ENCODE data around the gene RIMS4. TPM values are rescaled to one million over a fixed set of nuclear protein-coding genes. Genes with fewer than 3 reads are reported as not detected.
A peak's percentile ranks its signal among the peaks of the same experiment; 100 is the strongest.

The RIMS4 gene
- total and polyA plus RNA-seq, 2 of the 8 experiments (the other 6 are each of a cell fraction or from before 2014, with no cell fraction given) = 13.3 to 44.2 TPM

DNA sequence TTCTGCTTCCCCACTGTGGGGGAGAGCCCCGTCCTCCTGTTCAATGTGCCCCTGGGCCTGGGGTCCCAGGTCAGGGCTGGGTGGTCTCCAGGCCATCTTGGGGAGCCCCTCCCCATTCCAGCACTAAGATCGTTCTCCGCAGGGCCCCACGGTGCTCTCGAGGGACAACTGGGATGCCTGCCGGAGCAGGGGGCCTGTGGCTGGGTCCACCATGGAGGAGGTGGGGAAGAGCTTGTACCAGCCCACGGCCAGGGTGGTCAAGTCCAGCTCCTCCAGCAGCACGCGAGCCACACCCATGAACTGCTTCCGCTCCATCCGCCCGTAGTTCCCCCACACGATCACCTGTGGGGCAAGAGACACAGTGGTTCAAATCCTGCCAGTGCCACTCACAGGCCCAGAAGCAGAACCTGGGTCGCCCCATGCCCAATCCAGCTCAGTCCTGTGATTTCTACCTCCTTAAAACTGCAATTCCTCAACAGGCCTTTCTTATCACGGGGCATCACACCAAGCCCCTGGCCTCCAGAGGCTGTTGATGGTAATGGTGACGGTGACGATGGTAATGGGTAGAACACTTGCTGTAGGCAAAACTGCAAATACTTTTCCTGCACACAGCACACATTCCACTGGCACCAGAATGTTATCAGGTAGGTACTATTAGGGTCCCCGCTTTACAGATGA, 54.2 kb downstream of the RIMS4 start:
- WGBS, 2 experiments (ENCODE audit: extremely low coverage in 1 of 2, insufficient coverage in 1 of 2, insufficient read length in 1 of 2, insufficient replicate concordance in 2 of 2, low coverage in 1 of 2, low lambda C conversion rate in 2 of 2, missing lambda C conversion rate in 1 of 2) = 92% methylated on average over 17 of the region's 18 CpGs; no CpG with 5 or more reads in 1 of the 2 experiments
- FAIRE-seq (no peak), DNase-seq (ENCODE audit: low read depth in 1 of 2, low spot score in 2 of 2) (no peak)
- H3K9me3 ChIP-seq (ENCODE audit: insufficient read depth in 2 of 2, low read depth in 1 of 2, low read length in 1 of 2) = no peaks in the 10 kb centered on the region
- no peak overlapping the region for H2BK15ac ChIP-seq (ENCODE audit: low read length)
- no peak overlapping the region for H2BK120ac ChIP-seq (replicated peaks; ENCODE audit: low read depth, low read length)
- H2AFZ ChIP-seq (ENCODE audit: low read length) = no peak overlapping the region
- H3K4me1 ChIP-seq (replicated peaks in 1 of 4; ENCODE audit: control insufficient read depth in 3 of 4, insufficient read depth in 4 of 4, low read length in 3 of 4) = peaks cover 0 to 10% (median under 1%) of the 10 kb centered on the region in 4 experiments; a peak in 1 of 7 replicates
- H3K18ac ChIP-seq (ENCODE audit: extremely low read depth, low read length) = no peak overlapping the region
- H2BK12ac ChIP-seq (ENCODE audit: low read depth, low read length) = no peak overlapping the region
- no peaks in the 10 kb centered on the region for H3K27me3 ChIP-seq (replicated peaks in 1 of 4; ENCODE audit: control insufficient read depth in 3 of 4, extremely low read depth in 1 of 4, insufficient read depth in 3 of 4, low read length in 3 of 4)
- H4K8ac ChIP-seq (ENCODE audit: extremely low read depth, insufficient read depth, low read length) = no peak overlapping the region
- no peak overlapping the region for H4K5ac ChIP-seq (ENCODE audit: insufficient read length, low read depth, low read length)
- no peak overlapping the region for H3K23ac ChIP-seq (ENCODE audit: insufficient read length)
- H3K79me1 ChIP-seq (ENCODE audit: low read depth, low read length) = no peaks in the 10 kb centered on the region
- H3K27ac ChIP-seq (ENCODE audit: low read depth, low read length) = no peak overlapping the region
- H4K20me1 ChIP-seq (replicated peaks in 1 of 2; ENCODE audit: control insufficient read depth in 1 of 2, insufficient read depth in 2 of 2, low read length in 2 of 2) = peaks cover 0 to 8% of the 10 kb centered on the region in 2 experiments
- H3K23me2 ChIP-seq (ENCODE audit: low read depth, low read length) = no peaks in the 10 kb centered on the region
- ChIA-PET CTCF (ENCODE audit: partially characterized antibody) (interaction anchor here (0.8 to 17.1 kb wide), 16 partner anchors 8 to 126 kb away, joined by 3 to 256 read pairs (median 5); partner anchors contain the start of gene KCNK15), POLR2A (ENCODE audit: partially characterized antibody) (interaction anchor here (1.0 to 1.8 kb wide), 2 partner anchors 9 to 10 kb away, joined by 4 to 6 read pairs; no protein-coding TSS in a partner anchor)
- no peak overlapping the region for H2BK5ac ChIP-seq (ENCODE audit: low read depth, low read length)
- H3K79me2 ChIP-seq (ENCODE audit: control insufficient read depth in 1 of 2, insufficient read depth in 2 of 2, low read length in 2 of 2) = no peaks in the 10 kb centered on the region
- no peak overlapping the region for H3K4me3 ChIP-seq (ENCODE audit: extremely low read depth in 1 of 4, insufficient read depth in 2 of 4, low read depth in 3 of 4, low read length in 4 of 4)
- no peak overlapping the region for H3K56ac ChIP-seq (replicated peaks; ENCODE audit: insufficient read length, low read depth, low read length)
- H2BK20ac ChIP-seq (ENCODE audit: low read length) = no peak overlapping the region
- no peak overlapping the region for H3K4me2 ChIP-seq (ENCODE audit: insufficient read depth in 1 of 2, low read depth in 2 of 2, low read length in 2 of 2)
- H3K9ac ChIP-seq (replicated peaks in 1 of 4; ENCODE audit: extremely low read depth in 1 of 4, low read depth in 3 of 4, low read length in 3 of 4) = no peak overlapping the region
- no peak overlapping the region for H4K91ac ChIP-seq (replicated peaks; ENCODE audit: insufficient read length, low read length)
- no peak overlapping the region for H2AK5ac ChIP-seq (ENCODE audit: low read depth, low read length)
- peaks cover 0 to 9% (median 2%) of the 10 kb centered on the region in 4 experiments; a peak in 3 of 8 replicates for H3K36me3 ChIP-seq (ENCODE audit: control insufficient read depth in 2 of 4, insufficient read depth in 4 of 4, low read length in 3 of 4)
- no peak overlapping the region for H3K4ac ChIP-seq (replicated peaks; ENCODE audit: insufficient read length, low read depth, low read length)
- TF ChIP-seq, protein P1, sequence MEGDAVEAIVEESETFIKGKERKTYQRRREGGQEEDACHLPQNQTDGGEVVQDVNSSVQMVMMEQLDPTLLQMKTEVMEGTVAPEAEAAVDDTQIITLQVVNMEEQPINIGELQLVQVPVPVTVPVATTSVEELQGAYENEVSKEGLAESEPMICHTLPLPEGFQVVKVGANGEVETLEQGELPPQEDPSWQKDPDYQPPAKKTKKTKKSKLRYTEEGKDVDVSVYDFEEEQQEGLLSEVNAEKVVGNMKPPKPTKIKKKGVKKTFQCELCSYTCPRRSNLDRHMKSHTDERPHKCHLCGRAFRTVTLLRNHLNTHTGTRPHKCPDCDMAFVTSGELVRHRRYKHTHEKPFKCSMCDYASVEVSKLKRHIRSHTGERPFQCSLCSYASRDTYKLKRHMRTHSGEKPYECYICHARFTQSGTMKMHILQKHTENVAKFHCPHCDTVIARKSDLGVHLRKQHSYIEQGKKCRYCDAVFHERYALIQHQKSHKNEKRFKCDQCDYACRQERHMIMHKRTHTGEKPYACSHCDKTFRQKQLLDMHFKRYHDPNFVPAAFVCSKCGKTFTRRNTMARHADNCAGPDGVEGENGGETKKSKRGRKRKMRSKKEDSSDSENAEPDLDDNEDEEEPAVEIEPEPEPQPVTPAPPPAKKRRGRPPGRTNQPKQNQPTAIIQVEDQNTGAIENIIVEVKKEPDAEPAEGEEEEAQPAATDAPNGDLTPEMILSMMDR (IDR thresholded peaks at IDR 0.05; ENCODE audit: control extremely low read depth in 1 of 3, insufficient read depth in 1 of 3, low read depth in 1 of 3, low read length in 3 of 3) = peak in 2 of 3 experiments; percentile 19 to 34; a peak in 3 of 4 replicates
- TF ChIP-seq SIX5 (IDR thresholded peaks at IDR 0.05; ENCODE audit: low read depth, low read length) (no peak), HDAC2 (IDR thresholded peaks at IDR 0.05; ENCODE audit: borderline replicate concordance in 1 of 2, low read depth in 2 of 2, low read length in 2 of 2) (no peak)
- no peak overlapping the region for H3K14ac ChIP-seq (ENCODE audit: insufficient read length)

Measured in H1 (cell line).